ENCODE measurements around the gene PHF1. TPM values are rescaled to one million over a fixed set of nuclear protein-coding genes. Genes with fewer than 3 reads are reported as not detected.
"Not testable (repeated sequence)": the region's sequence is repeated elsewhere in the genome, so short reads cannot be mapped to it uniquely, and the experiment has no call there.

The PHF1 gene
- 13.4 TPM for total RNA-seq

- ATAC-seq = peak; percentile 66
Observed at GRCh38 chr6:33410711-33411631, at the start of gene PHF1. Gene PHF1 (plus strand): TSS chr6:33411014. CDS start chr6:33412264, 1,250 bp downstream.

- ATAC-seq = not testable (repeated sequence)
Observed at GRCh38 chr6:33363486-33363885, 47.3 kb upstream of the PHF1 start.

GRCh38 chr6:33364475-33365205 is 46.2 kb upstream of the PHF1 start:
- peak; percentile 24 for ATAC-seq

GRCh38 chr6:33365206-33365971 is 45.4 kb upstream of the PHF1 start:
- peak; percentile 25 for ATAC-seq

GRCh38 chr6:33367009-33367714 is 43.7 kb upstream of the PHF1 start:
- ATAC-seq = no peak

- ATAC-seq = not testable (repeated sequence)
Observed at GRCh38 chr6:33367715-33368025, 43.1 kb upstream of the PHF1 start.

- ATAC-seq = not testable (repeated sequence)
Observed at GRCh38 chr6:33371901-33372300, 38.9 kb upstream of the PHF1 start.

GRCh38 chr6:33372526-33373123 is 38.2 kb upstream of the PHF1 start:
- ATAC-seq = no peak

- peak; percentile 35 for ATAC-seq
Observed at GRCh38 chr6:33373960-33374910, 36.6 kb upstream of the PHF1 start.

GRCh38 chr6:33375143-33375671 is 35.6 kb upstream of the PHF1 start:
- ATAC-seq = peak; percentile 78

GRCh38 chr6:33377171-33377570 is 33.6 kb upstream of the PHF1 start:
- no peak for ATAC-seq

- not testable (repeated sequence) for ATAC-seq
Observed at GRCh38 chr6:33379184-33379583, 31.6 kb upstream of the PHF1 start.

GRCh38 chr6:33380272-33380981 is 30.4 kb upstream of the PHF1 start:
- peak; percentile 73 for ATAC-seq

- no peak for ATAC-seq
Observed at GRCh38 chr6:33383427-33384185, 27.2 kb upstream of the PHF1 start.

- ATAC-seq = peak; percentile 50
Observed at GRCh38 chr6:33384581-33385020, 26.2 kb upstream of the PHF1 start.

- ATAC-seq = no peak
Observed at GRCh38 chr6:33390173-33390572, 20.6 kb upstream of the PHF1 start.

GRCh38 chr6:33390767-33391277 is 20.0 kb upstream of the PHF1 start:
- no peak for ATAC-seq

GRCh38 chr6:33391278-33391921 is 19.4 kb upstream of the PHF1 start, which contains the start of gene KIFC1:
Gene KIFC1 (plus strand): TSS chr6:33391823. CDS start chr6:33391986, 163 bp downstream.
- peak; percentile 96 for ATAC-seq
